G401 (cell line): ENCODE data around the gene ATP6V1A. TPM values are rescaled to one million over a fixed set of nuclear protein-coding genes. Genes with fewer than 3 reads are reported as not detected.
"Not testable (repeated sequence)": the region's sequence is repeated elsewhere in the genome, so short reads cannot be mapped to it uniquely, and the experiment has no call there.

Source experiments
- DNase-seq: peaks from one replicate; pipeline ENCODE4 v3.0.0-alpha.2; 2015; ENCODE audit warnings: low spot score
- in situ Hi-C: cut with HindIII; loops from 2 replicates; pipeline ENCODE4 v1.10.0; 2016; ENCODE audit warnings: low sequenced_read_pairs, mixed read lengths
- total RNA-seq: library from RNA; depleted of rRNA; stranded (reverse); fragments of >200 nt; shearing (Covaris generic); gene quantifications from 2 replicates; pipeline ENCODE4 v1.2.3, GENCODE V29; 2014

The ATP6V1A gene
- total RNA-seq, 1 experiment from 2014 or later = 122 TPM

- DNase-seq = no peak
- in situ Hi-C loops = no loop called here
Measured at GRCh38 chr3:113802795-113803455, 56.1 kb downstream of the ATP6V1A start.

- in situ Hi-C loops = no loop called here
- DNase-seq = no peak
Measured at GRCh38 chr3:113804661-113805060, 57.8 kb downstream of the ATP6V1A start.

- DNase-seq = no peak
- in situ Hi-C loops = no loop called here
Measured at GRCh38 chr3:113805249-113805648, 58.4 kb downstream of the ATP6V1A start.

GRCh38 chr3:113812854-113813253 lies 66.0 kb downstream of the ATP6V1A start:
- in situ Hi-C loops = no loop called here
- no peak for DNase-seq

- in situ Hi-C loops = no loop called here
- DNase-seq = no peak
Measured at GRCh38 chr3:113819866-113820265, 73.0 kb downstream of the ATP6V1A start.

- in situ Hi-C loops = no loop called here
- DNase-seq = no peak
Measured at GRCh38 chr3:113825090-113825489, 78.3 kb downstream of the ATP6V1A start.

- in situ Hi-C loops = no loop called here
Measured at GRCh38 chr3:113828600-113828999, 81.8 kb downstream of the ATP6V1A start.

GRCh38 chr3:113829576-113830354 lies 82.9 kb downstream of the ATP6V1A start:
- DNase-seq = no peak
- in situ Hi-C loops = no loop called here

More at GRCh38 chr3:113828600-113828999, 81.8 kb downstream of the ATP6V1A start:
- no peak for DNase-seq

- in situ Hi-C loops = no loop called here
- DNase-seq = no peak
Measured at GRCh38 chr3:113831103-113831355, 84.2 kb downstream of the ATP6V1A start.

- in situ Hi-C loops = no loop called here
- DNase-seq = no peak
Measured at GRCh38 chr3:113832477-113833164, 85.8 kb downstream of the ATP6V1A start.

- in situ Hi-C loops = no loop called here
- DNase-seq = no peak
Measured at GRCh38 chr3:113834983-113835382, 88.1 kb downstream of the ATP6V1A start.

GRCh38 chr3:113838631-113839209 lies 91.9 kb downstream of the ATP6V1A start, which contains the start of gene GRAMD1C:
TSS of gene GRAMD1C (plus strand) at chr3:113838788. CDS start at chr3:113838910, 122 bp downstream.
- peak; percentile 85 for DNase-seq
- in situ Hi-C loops = no loop called here

- in situ Hi-C loops = no loop called here
- DNase-seq = no peak
Measured at GRCh38 chr3:113839551-113839950, 92.7 kb downstream of the ATP6V1A start.

GRCh38 chr3:113844622-113845222 lies 97.9 kb downstream of the ATP6V1A start:
- in situ Hi-C loops = no loop called here
- DNase-seq = peak; percentile 52

GRCh38 chr3:113847247-113847646 lies 100.4 kb downstream of the ATP6V1A start:
- DNase-seq = no peak
- in situ Hi-C loops = no loop called here

- in situ Hi-C loops = no loop called here
- no peak for DNase-seq
Measured at GRCh38 chr3:113847664-113848461, 101.0 kb downstream of the ATP6V1A start.

- in situ Hi-C loops, DNase-seq: not testable (repeated sequence)
Measured at GRCh38 chr3:113849071-113849470, 102.2 kb downstream of the ATP6V1A start.

- DNase-seq, in situ Hi-C loops: not testable (repeated sequence)
Measured at GRCh38 chr3:113849841-113850240, 103.0 kb downstream of the ATP6V1A start.

GRCh38 chr3:113850391-113850790 lies 103.6 kb downstream of the ATP6V1A start:
- in situ Hi-C loops, DNase-seq: not testable (repeated sequence)
